HK-2 (cell line): ENCODE measurements around the gene PIGN.
"Not testable (repeated sequence)": the region's sequence is repeated elsewhere in the genome, so short reads cannot be mapped to it uniquely, and the experiment has no call there.

ENCODE experiments used
- DNase-seq: peaks from one replicate; pipeline ENCODE4 v3.0.0-alpha.2; 2018; ENCODE audit not compliant: unreplicated experiment

The PIGN gene

GRCh38 chr18:62182220-62182619, 4.6 kb downstream of the PIGN start:
- no peak for DNase-seq

- DNase-seq: no peak
Measured at GRCh38 chr18:62179213-62179612, 7.6 kb downstream of the PIGN start.

GRCh38 chr18:62177271-62177670, 9.6 kb downstream of the PIGN start:
- no peak for DNase-seq

- DNase-seq: no peak
Measured at GRCh38 chr18:62175521-62175920, 11.3 kb downstream of the PIGN start.

- DNase-seq: no peak
Measured at GRCh38 chr18:62172298-62172697, 14.6 kb downstream of the PIGN start.

GRCh38 chr18:62170857-62171256, 16.0 kb downstream of the PIGN start:
- DNase-seq: no peak

GRCh38 chr18:62166524-62166923, 20.3 kb downstream of the PIGN start:
- not testable (repeated sequence) for DNase-seq

- no peak for DNase-seq
Measured at GRCh38 chr18:62165583-62165982, 21.3 kb downstream of the PIGN start.

- DNase-seq: no peak
Measured at GRCh38 chr18:62164855-62165487, 21.9 kb downstream of the PIGN start.

- DNase-seq: no peak
Measured at GRCh38 chr18:62164310-62164709, 22.5 kb downstream of the PIGN start.

- no peak for DNase-seq
Measured at GRCh38 chr18:62157843-62158242, 29.0 kb downstream of the PIGN start.

GRCh38 chr18:62152844-62153243, 34.0 kb downstream of the PIGN start:
- DNase-seq: no peak

- no peak for DNase-seq
Measured at GRCh38 chr18:62151068-62151771, 35.6 kb downstream of the PIGN start.

GRCh38 chr18:62144338-62144737, 42.5 kb downstream of the PIGN start:
- DNase-seq: no peak

GRCh38 chr18:62140259-62140658, 46.6 kb downstream of the PIGN start:
- no peak for DNase-seq

GRCh38 chr18:62138461-62139235, 48.2 kb downstream of the PIGN start:
- no peak for DNase-seq

GRCh38 chr18:62131301-62131909, 55.5 kb downstream of the PIGN start:
- DNase-seq: peak; percentile 24

- no peak for DNase-seq
Measured at GRCh38 chr18:62128157-62128556, 58.7 kb downstream of the PIGN start.

- DNase-seq: no peak
Measured at GRCh38 chr18:62126737-62127136, 60.1 kb downstream of the PIGN start.

GRCh38 chr18:62125702-62126101, 61.2 kb downstream of the PIGN start:
- DNase-seq: no peak

- DNase-seq: no peak
Measured at GRCh38 chr18:62122330-62122729, 64.5 kb downstream of the PIGN start.

- DNase-seq: no peak
Measured at GRCh38 chr18:62119884-62120283, 67.0 kb downstream of the PIGN start.
